Measurements from ENCODE around the gene ACSF3.

ACSF3 gene

GRCh38 chr16:89198417-89199240 is 105.0 kb downstream of the ACSF3 start:
- Histone ChIP-seq H3K36me3 (ENCODE audit: control insufficient read depth in 1 of 2, insufficient read depth in 2 of 2, low read length in 2 of 2) (no peaks in the 10 kb centered on the region), H2BK5ac (ENCODE audit: low read depth, low read length, poor library complexity) (no peak overlapping the region), H3K4me2 (ENCODE audit: low read length) (no peak overlapping the region), H3K9me3 (ENCODE audit: insufficient read depth, low read depth, low read length) (peaks cover 7% of the 10 kb centered on the region), H3K4ac (ENCODE audit: low read depth, low read length) (no peak overlapping the region), H4K12ac (ENCODE audit: low read depth, low read length) (no peak overlapping the region), H3K79me1 (ENCODE audit: low read length) (no peaks in the 10 kb centered on the region), H2BK120ac (ENCODE audit: insufficient read depth, low read length, poor library complexity) (no peak overlapping the region), H3K9ac (ENCODE audit: low read length) (no peak overlapping the region), H3K79me2 (ENCODE audit: control insufficient read depth, insufficient read depth, low read length, poor library complexity) (no peaks in the 10 kb centered on the region), H3K14ac (ENCODE audit: low read length) (no peak overlapping the region), H2BK12ac (ENCODE audit: low read length) (no peak overlapping the region), H3K23ac (ENCODE audit: low read length) (no peak overlapping the region), H4K8ac (ENCODE audit: low read depth, low read length) (no peak overlapping the region), H2AFZ (ENCODE audit: insufficient read depth, low read length, poor library complexity) (no peak overlapping the region), H3K4me1 (ENCODE audit: control insufficient read depth in 1 of 2, insufficient read depth in 2 of 2, low read length in 2 of 2) (peaks cover 8 to 9% of the 10 kb centered on the region in 2 experiments), H3K4me3 (ENCODE audit: low read depth, low read length) (no peak overlapping the region), H3K27me3 (ENCODE audit: insufficient read depth, low read length) (peaks cover 26% of the 10 kb centered on the region), H4K91ac (ENCODE audit: low read depth, low read length) (no peak overlapping the region), H3K27ac (ENCODE audit: low read depth, low read length) (no peak overlapping the region), H2AK5ac (ENCODE audit: low read length) (no peak overlapping the region), H3K18ac (ENCODE audit: low read length) (no peak overlapping the region)
- WGBS (ENCODE audit: extremely low coverage, insufficient coverage, insufficient read length), result no CpG with 5 or more reads among the region's 28 CpGs
- no peak for DNase-seq

GRCh38 chr16:89199241-89200123 is 105.8 kb downstream of the ACSF3 start:
- H3K9ac ChIP-seq (ENCODE audit: low read length), result no peak overlapping the region
- no peak overlapping the region for H4K8ac ChIP-seq (ENCODE audit: low read depth, low read length)
- no peak overlapping the region for H2BK12ac ChIP-seq (ENCODE audit: low read length)
- no peaks in the 10 kb centered on the region for H3K36me3 ChIP-seq (ENCODE audit: control insufficient read depth in 1 of 2, insufficient read depth in 2 of 2, low read length in 2 of 2)
- no peak for DNase-seq
- no peak overlapping the region for H3K4ac ChIP-seq (ENCODE audit: low read depth, low read length)
- peaks cover 7% of the 10 kb centered on the region for H3K9me3 ChIP-seq (ENCODE audit: insufficient read depth, low read depth, low read length)
- H3K79me1 ChIP-seq (ENCODE audit: low read length), result no peaks in the 10 kb centered on the region
- no peak overlapping the region for H3K23ac ChIP-seq (ENCODE audit: low read length)
- H2AFZ ChIP-seq (ENCODE audit: insufficient read depth, low read length, poor library complexity), result no peak overlapping the region
- H4K12ac ChIP-seq (ENCODE audit: low read depth, low read length), result no peak overlapping the region
- H3K4me2 ChIP-seq (ENCODE audit: low read length), result no peak overlapping the region
- no peak overlapping the region for H4K91ac ChIP-seq (ENCODE audit: low read depth, low read length)
- no peak overlapping the region for H3K18ac ChIP-seq (ENCODE audit: low read length)
- no peak overlapping the region for H3K14ac ChIP-seq (ENCODE audit: low read length)
- H2AK5ac ChIP-seq (ENCODE audit: low read length), result no peak overlapping the region
- no CpG with 5 or more reads among the region's 22 CpGs for WGBS (ENCODE audit: extremely low coverage, insufficient coverage, insufficient read length)
- peaks cover 8 to 9% of the 10 kb centered on the region in 2 experiments for H3K4me1 ChIP-seq (ENCODE audit: control insufficient read depth in 1 of 2, insufficient read depth in 2 of 2, low read length in 2 of 2)
- no peak overlapping the region for H3K27ac ChIP-seq (ENCODE audit: low read depth, low read length)
- no peak overlapping the region for H2BK120ac ChIP-seq (ENCODE audit: insufficient read depth, low read length, poor library complexity)
- no peak overlapping the region for H3K4me3 ChIP-seq (ENCODE audit: low read depth, low read length)
- H3K27me3 ChIP-seq (ENCODE audit: insufficient read depth, low read length), result peaks cover 26% of the 10 kb centered on the region
- H3K79me2 ChIP-seq (ENCODE audit: control insufficient read depth, insufficient read depth, low read length, poor library complexity), result no peaks in the 10 kb centered on the region
- H2BK5ac ChIP-seq (ENCODE audit: low read depth, low read length, poor library complexity), result no peak overlapping the region

- no CpG with 5 or more reads among the region's 28 CpGs for WGBS (ENCODE audit: extremely low coverage, insufficient coverage, insufficient read length)
- no peak for DNase-seq
- Histone ChIP-seq H3K79me2 (ENCODE audit: control insufficient read depth, insufficient read depth, low read length, poor library complexity) (no peaks in the 10 kb centered on the region), H3K23ac (ENCODE audit: low read length) (no peak within 1 kb of the TSS), H3K9me3 (ENCODE audit: insufficient read depth, low read depth, low read length) (peaks cover 7% of the 10 kb centered on the region), H2BK5ac (ENCODE audit: low read depth, low read length, poor library complexity) (no peak within 1 kb of the TSS), H3K14ac (ENCODE audit: low read length) (no peak within 1 kb of the TSS), H2BK12ac (ENCODE audit: low read length) (no peak within 1 kb of the TSS), H3K4me3 (ENCODE audit: low read depth, low read length) (peak within 1 kb of the TSS; percentile 2), H4K91ac (ENCODE audit: low read depth, low read length) (no peak within 1 kb of the TSS), H3K27ac (ENCODE audit: low read depth, low read length) (no peak within 1 kb of the TSS), H2AK5ac (ENCODE audit: low read length) (no peak within 1 kb of the TSS), H3K36me3 (ENCODE audit: control insufficient read depth in 1 of 2, insufficient read depth in 2 of 2, low read length in 2 of 2) (no peaks in the 10 kb centered on the region), H3K9ac (ENCODE audit: low read length) (no peak within 1 kb of the TSS), H4K12ac (ENCODE audit: low read depth, low read length) (no peak within 1 kb of the TSS), H3K4ac (ENCODE audit: low read depth, low read length) (no peak within 1 kb of the TSS), H3K79me1 (ENCODE audit: low read length) (no peaks in the 10 kb centered on the region), H3K27me3 (ENCODE audit: insufficient read depth, low read length) (peaks cover 26% of the 10 kb centered on the region), H4K8ac (ENCODE audit: low read depth, low read length) (no peak within 1 kb of the TSS), H3K4me1 (ENCODE audit: control insufficient read depth in 1 of 2, insufficient read depth in 2 of 2, low read length in 2 of 2) (peaks cover 8 to 9% of the 10 kb centered on the region in 2 experiments), H3K18ac (ENCODE audit: low read length) (no peak within 1 kb of the TSS), H3K4me2 (ENCODE audit: low read length) (peak within 1 kb of the TSS; percentile 72), H2AFZ (ENCODE audit: insufficient read depth, low read length, poor library complexity) (no peak within 1 kb of the TSS), H2BK120ac (ENCODE audit: insufficient read depth, low read length, poor library complexity) (no peak within 1 kb of the TSS)
These were observed 106.6 kb downstream of the ACSF3 start, which contains the start of gene SLC22A31 for GRCh38 chr16:89200124-89200849. Gene SLC22A31 (minus strand): TSS chr16:89200537. CDS start chr16:89200501, 36 bp downstream.

DNA sequence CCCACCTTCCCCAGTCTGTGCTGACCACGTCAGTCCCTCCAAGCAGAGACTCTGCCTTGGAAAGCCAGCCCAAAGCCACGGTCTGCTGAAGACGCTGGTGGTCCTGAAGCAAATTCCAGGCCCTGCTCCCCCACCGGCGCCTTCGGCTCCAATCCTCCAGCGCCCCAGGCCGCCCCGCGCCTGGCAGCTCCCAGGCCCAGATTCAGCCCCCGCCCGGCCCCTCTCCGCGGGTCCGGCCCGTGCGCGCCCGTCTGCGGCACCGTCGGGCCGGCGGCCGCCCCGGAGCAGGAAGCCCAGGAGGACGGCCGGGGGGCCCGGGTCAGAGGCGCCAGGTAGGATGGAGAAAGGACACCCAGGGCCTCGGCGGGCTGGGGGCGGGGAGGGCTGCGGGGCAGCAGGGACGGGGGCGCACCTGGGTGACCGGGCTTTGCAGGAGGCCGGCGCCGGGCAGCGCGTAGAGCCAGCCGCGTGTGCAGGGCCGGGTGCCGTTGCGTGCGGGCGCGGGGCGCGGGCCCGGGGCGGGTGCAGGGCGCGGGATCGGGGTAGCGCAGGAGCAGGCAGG is 107.3 kb downstream of the ACSF3 start:
- peaks cover 7% of the 10 kb centered on the region for H3K9me3 ChIP-seq (ENCODE audit: insufficient read depth, low read depth, low read length)
- H2BK12ac ChIP-seq (ENCODE audit: low read length), result no peak overlapping the region
- no peaks in the 10 kb centered on the region for H3K79me1 ChIP-seq (ENCODE audit: low read length)
- no peak overlapping the region for H3K23ac ChIP-seq (ENCODE audit: low read length)
- H3K4ac ChIP-seq (ENCODE audit: low read depth, low read length), result no peak overlapping the region
- H3K4me3 ChIP-seq (ENCODE audit: low read depth, low read length), result peak overlapping the region; percentile 2
- H3K14ac ChIP-seq (ENCODE audit: low read length), result no peak overlapping the region
- H2AK5ac ChIP-seq (ENCODE audit: low read length), result no peak overlapping the region
- H3K36me3 ChIP-seq (ENCODE audit: control insufficient read depth in 1 of 2, insufficient read depth in 2 of 2, low read length in 2 of 2), result no peaks in the 10 kb centered on the region
- no peak overlapping the region for H3K27ac ChIP-seq (ENCODE audit: low read depth, low read length)
- no peak overlapping the region for H4K8ac ChIP-seq (ENCODE audit: low read depth, low read length)
- H3K9ac ChIP-seq (ENCODE audit: low read length), result no peak overlapping the region
- no peak overlapping the region for H2BK120ac ChIP-seq (ENCODE audit: insufficient read depth, low read length, poor library complexity)
- H2BK5ac ChIP-seq (ENCODE audit: low read depth, low read length, poor library complexity), result no peak overlapping the region
- H4K91ac ChIP-seq (ENCODE audit: low read depth, low read length), result no peak overlapping the region
- H2AFZ ChIP-seq (ENCODE audit: insufficient read depth, low read length, poor library complexity), result no peak overlapping the region
- H3K27me3 ChIP-seq (ENCODE audit: insufficient read depth, low read length), result peaks cover 26% of the 10 kb centered on the region
- H3K79me2 ChIP-seq (ENCODE audit: control insufficient read depth, insufficient read depth, low read length, poor library complexity), result no peaks in the 10 kb centered on the region
- peaks cover 8 to 9% of the 10 kb centered on the region in 2 experiments for H3K4me1 ChIP-seq (ENCODE audit: control insufficient read depth in 1 of 2, insufficient read depth in 2 of 2, low read length in 2 of 2)
- no peak overlapping the region for H4K12ac ChIP-seq (ENCODE audit: low read depth, low read length)
- DNase-seq, result no peak
- WGBS (ENCODE audit: extremely low coverage, insufficient coverage, insufficient read length), result no CpG with 5 or more reads among the region's 58 CpGs
- H3K4me2 ChIP-seq (ENCODE audit: low read length), result peak overlapping the region; percentile 72
- H3K18ac ChIP-seq (ENCODE audit: low read length), result no peak overlapping the region
